ENCODE results near the gene SORT1. TPM values are rescaled to one million over a fixed set of nuclear protein-coding genes. Genes with fewer than 3 reads are reported as not detected.

Gene SORT1
- total RNA-seq, 4 donors from 2014 or later, result 66.6 to 142 (median 105) TPM

DNA sequence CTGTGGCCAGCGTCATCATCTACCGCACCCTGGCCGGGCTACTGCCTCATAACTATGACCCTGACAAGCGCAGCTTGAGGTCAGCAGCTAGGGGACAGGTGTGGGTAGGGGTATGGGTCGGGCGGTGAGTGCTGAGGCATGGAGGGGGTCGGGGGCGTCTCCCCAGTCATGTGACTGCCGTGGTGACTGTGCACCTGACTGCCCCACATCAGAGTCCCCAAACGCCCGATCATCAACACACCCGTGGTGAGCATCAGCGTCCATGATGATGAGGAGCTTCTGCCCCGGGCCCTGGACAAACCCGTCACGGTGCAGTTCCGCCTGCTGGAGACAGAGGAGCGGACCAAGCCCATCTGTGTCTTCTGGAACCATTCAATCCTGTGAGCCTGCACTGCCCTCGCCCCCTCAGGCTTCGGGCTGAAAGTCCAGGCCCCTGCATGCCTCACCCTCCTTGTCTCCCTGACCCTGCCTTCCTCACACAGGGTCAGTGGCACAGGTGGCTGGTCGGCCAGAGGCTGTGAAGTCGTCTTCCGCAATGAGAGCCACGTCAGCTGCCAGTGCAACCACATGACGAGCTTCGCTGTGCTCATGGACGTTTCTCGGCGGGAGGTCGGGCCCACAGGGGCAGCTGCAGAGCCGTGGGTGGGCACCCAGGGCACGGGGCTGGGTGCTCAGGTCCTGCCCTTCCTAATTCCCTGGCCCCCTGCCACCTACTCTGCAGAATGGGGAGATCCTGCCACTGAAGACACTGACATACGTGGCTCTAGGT lies 128.3 kb downstream of the SORT1 start:
- Histone ChIP-seq H3K4me3 (no peak overlapping the region), H3K4me1 (peaks cover under 1 to 10% (median 2%) of the 10 kb centered on the region in 3 donors), H3K27me3 (no peaks in the 10 kb centered on the region), H3K36me3 (peaks cover 0 to 85% of the 10 kb centered on the region in 2 donors), H3K9me3 (no peaks in the 10 kb centered on the region), H3K27ac (no peak overlapping the region)
- TF ChIP-seq, protein P1, sequence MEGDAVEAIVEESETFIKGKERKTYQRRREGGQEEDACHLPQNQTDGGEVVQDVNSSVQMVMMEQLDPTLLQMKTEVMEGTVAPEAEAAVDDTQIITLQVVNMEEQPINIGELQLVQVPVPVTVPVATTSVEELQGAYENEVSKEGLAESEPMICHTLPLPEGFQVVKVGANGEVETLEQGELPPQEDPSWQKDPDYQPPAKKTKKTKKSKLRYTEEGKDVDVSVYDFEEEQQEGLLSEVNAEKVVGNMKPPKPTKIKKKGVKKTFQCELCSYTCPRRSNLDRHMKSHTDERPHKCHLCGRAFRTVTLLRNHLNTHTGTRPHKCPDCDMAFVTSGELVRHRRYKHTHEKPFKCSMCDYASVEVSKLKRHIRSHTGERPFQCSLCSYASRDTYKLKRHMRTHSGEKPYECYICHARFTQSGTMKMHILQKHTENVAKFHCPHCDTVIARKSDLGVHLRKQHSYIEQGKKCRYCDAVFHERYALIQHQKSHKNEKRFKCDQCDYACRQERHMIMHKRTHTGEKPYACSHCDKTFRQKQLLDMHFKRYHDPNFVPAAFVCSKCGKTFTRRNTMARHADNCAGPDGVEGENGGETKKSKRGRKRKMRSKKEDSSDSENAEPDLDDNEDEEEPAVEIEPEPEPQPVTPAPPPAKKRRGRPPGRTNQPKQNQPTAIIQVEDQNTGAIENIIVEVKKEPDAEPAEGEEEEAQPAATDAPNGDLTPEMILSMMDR (IDR thresholded peaks at IDR 0.05), result no peak
- TF ChIP-seq POLR2AphosphoS5 (IDR thresholded peaks at IDR 0.05), result no peak
- no peak for TF ChIP-seq EP300 (IDR thresholded peaks at IDR 0.05)
- no peak for TF ChIP-seq POLR2A (IDR thresholded peaks at IDR 0.05)
- ATAC-seq, result no peak
- WGBS, 2 donors (ENCODE audit: low coverage in 1 of 2), result 80% methylated on average over 3 of the region's 33 CpGs; no CpG with 5 or more reads in 1 of the 2 donors

- TF ChIP-seq POLR2AphosphoS5 (IDR thresholded peaks at IDR 0.05), result no peak
- TF ChIP-seq, protein P1 (IDR thresholded peaks at IDR 0.05), result no peak
- no peak for TF ChIP-seq POLR2A (IDR thresholded peaks at IDR 0.05)
- no peak for TF ChIP-seq EP300 (IDR thresholded peaks at IDR 0.05)
- Histone ChIP-seq H3K4me1 (peaks cover 0 to 10% (median 0%) of the 10 kb centered on the region in 3 donors), H3K9me3 (no peaks in the 10 kb centered on the region), H3K36me3 (peaks cover 0 to 89% of the 10 kb centered on the region in 2 donors), H3K27me3 (no peaks in the 10 kb centered on the region), H3K4me3 (no peak overlapping the region), H3K27ac (no peak overlapping the region)
- no CpG with 5 or more reads among the region's 29 CpGs for WGBS, 2 donors (ENCODE audit: low coverage in 1 of 2)
- ATAC-seq, result no peak
These were observed 129.1 kb downstream of the SORT1 start for GRCh38 chr1:109268431-109269211.

DNA sequence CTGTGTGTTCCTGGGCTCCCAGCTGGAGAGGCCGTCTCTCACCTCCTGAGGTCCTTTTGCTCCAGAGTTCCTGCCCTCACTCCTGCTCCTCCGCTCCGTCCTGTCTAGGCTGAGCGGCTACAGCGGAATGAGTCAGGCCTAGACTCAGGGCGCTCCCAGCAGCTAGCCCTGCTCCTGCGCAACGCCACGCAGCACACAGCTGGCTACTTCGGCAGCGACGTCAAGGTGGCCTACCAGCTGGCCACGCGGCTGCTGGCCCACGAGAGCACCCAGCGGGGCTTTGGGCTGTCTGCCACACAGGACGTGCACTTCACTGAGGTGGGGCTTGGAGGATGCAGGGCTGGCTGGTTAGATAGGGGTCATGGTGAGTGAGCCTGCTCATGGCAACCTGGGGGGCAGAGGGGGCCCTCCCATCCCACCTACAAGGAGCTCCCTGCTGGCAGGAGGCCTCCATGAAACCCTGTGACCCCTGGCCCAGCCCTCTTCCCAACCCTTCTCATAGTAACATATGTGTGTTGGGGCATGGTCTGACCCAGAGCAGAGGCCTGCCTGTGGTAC lies 129.9 kb downstream of the SORT1 start:
- peaks cover 0 to 17% (median 0%) of the 10 kb centered on the region in 3 donors for H3K4me1 ChIP-seq
- no peaks in the 10 kb centered on the region for H3K27me3 ChIP-seq
- no peak overlapping the region for H3K4me3 ChIP-seq
- no peaks in the 10 kb centered on the region for H3K9me3 ChIP-seq
- no CpG with 5 or more reads among the region's 17 CpGs for WGBS, 2 donors (ENCODE audit: low coverage in 1 of 2)
- no peak for ATAC-seq
- peaks cover 0 to 81% of the 10 kb centered on the region in 2 donors for H3K36me3 ChIP-seq
- TF ChIP-seq, protein P1 (IDR thresholded peaks at IDR 0.05), result no peak
- TF ChIP-seq POLR2AphosphoS5 (IDR thresholded peaks at IDR 0.05), result no peak
- TF ChIP-seq POLR2A (IDR thresholded peaks at IDR 0.05), result no peak
- no peak for TF ChIP-seq EP300 (IDR thresholded peaks at IDR 0.05)
- H3K27ac ChIP-seq, result no peak overlapping the region

DNA sequence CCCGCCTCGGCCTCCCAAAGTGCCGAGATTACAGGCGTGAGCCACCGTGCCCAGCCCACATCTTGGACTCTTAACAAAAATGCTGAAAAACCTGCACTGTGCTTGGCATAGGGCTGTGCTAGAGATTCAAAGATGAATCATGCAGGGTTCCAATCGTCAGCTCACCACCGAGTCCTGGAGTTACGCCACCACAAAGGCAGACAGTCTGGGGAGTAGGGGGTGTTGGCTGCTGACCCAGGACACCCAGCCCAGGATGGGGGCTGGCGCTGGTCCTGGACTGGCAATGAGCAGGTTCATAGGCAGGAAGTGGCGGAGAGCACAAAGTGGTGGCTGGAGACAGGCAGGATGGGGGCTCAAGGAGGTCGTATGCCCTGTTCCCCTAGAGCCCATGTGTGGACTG lies 130.8 kb downstream of the SORT1 start:
- Histone ChIP-seq H3K4me1 (peaks cover 0 to 18% (median 0%) of the 10 kb centered on the region in 3 donors), H3K27me3 (no peaks in the 10 kb centered on the region), H3K4me3 (no peak overlapping the region), H3K27ac (no peak overlapping the region), H3K9me3 (no peaks in the 10 kb centered on the region), H3K36me3 (peaks cover 0 to 82% of the 10 kb centered on the region in 2 donors)
- WGBS, 2 donors (ENCODE audit: low coverage in 1 of 2), result 60% methylated on average over 1 of the region's 11 CpGs; no CpG with 5 or more reads in 1 of the 2 donors
- ATAC-seq, result no peak
- TF ChIP-seq POLR2AphosphoS5 (IDR thresholded peaks at IDR 0.05) (no peak), EP300 (IDR thresholded peaks at IDR 0.05) (no peak), POLR2A (IDR thresholded peaks at IDR 0.05) (no peak)
- TF ChIP-seq, protein P1 (IDR thresholded peaks at IDR 0.05), result no peak
